H1 (cell line): ENCODE measurements around the gene MARCHF3. TPM values are rescaled to one million over a fixed set of nuclear protein-coding genes. Genes with fewer than 3 reads are reported as not detected.

Source experiments
- BACH1 ChIP-seq: IDR thresholded peaks from 2 replicates; pipeline ENCODE4 v1.6.1; 2012; ENCODE audit warnings: low read length, improper control_type of control experiment
- KDM1A ChIP-seq: fragments of 200-600, 300-600 bp; sonication (generic); IDR thresholded peaks from 2 replicates; pipeline ENCODE4 v1.7.1; 2016; ENCODE audit warnings: mild to moderate bottlenecking, low read length, borderline replicate concordance
- polyA plus RNA-seq, 7 experiments: library from polyadenylated mRNA; depleted of rRNA in 3 of 7; stranded (reverse) in 5 of 7; unstranded in 2 of 7; fragments of >200 nt in 5 of 7; fragments of 200-250 nt in 2 of 7; gene quantifications; 1 replicate in 5 of 7; 2 replicates in 1 of 7; 4 replicates in 1 of 7; pipeline versions ENCODE4 v1.2.1 to v1.2.3, GENCODE V29; 2011 to 2013; ENCODE audit warnings: missing spikeins in 2 of 7, mixed read lengths in 2 of 7
- total RNA-seq: library from RNA; stranded (reverse); fragmentation: NEBNext Ultra II Directional; extraction: Animal tissue kit (Norgen Biotek cat#: 25700); gene quantifications from 2 replicates; pipeline ENCODE4 v1.2.1, GENCODE V29; 2021
- TF ChIP-seq, protein P1 (sequence below): fragments of 300-600 bp; sonication (generic); IDR thresholded peaks from 2 replicates; pipeline ENCODE4 v1.7.1; 2012; ENCODE audit warnings: low read length, moderate library complexity, mild to moderate bottlenecking, inconsistent platforms; ENCODE audit not compliant: insufficient replicate concordance

The MARCHF3 gene
- total and polyA plus RNA-seq, 2 of the 8 experiments (the other 6 are each of a cell fraction or from before 2014, with no cell fraction given): 12.0 to 16.9 TPM

DNA sequence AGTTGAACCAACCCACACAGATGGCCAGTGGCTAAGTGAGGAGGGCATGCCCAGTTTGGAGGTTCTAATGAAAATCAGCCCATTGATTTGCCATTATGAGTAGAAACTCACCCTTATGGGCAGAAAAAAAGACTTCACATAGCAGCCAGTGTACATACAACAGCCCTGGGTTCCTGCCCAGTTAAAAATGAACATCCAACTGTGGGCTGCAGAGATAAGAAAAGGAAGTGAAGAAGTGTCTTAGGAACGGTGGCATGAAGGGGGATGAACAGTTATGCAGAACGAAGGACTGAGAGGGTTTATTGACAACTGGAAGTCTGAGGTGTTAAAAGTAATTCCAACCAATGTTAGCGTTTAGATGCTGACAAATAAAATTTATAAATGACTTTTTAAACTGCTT, 118.4 kb downstream of the MARCHF3 start (continued):
- TF ChIP-seq, protein P1, sequence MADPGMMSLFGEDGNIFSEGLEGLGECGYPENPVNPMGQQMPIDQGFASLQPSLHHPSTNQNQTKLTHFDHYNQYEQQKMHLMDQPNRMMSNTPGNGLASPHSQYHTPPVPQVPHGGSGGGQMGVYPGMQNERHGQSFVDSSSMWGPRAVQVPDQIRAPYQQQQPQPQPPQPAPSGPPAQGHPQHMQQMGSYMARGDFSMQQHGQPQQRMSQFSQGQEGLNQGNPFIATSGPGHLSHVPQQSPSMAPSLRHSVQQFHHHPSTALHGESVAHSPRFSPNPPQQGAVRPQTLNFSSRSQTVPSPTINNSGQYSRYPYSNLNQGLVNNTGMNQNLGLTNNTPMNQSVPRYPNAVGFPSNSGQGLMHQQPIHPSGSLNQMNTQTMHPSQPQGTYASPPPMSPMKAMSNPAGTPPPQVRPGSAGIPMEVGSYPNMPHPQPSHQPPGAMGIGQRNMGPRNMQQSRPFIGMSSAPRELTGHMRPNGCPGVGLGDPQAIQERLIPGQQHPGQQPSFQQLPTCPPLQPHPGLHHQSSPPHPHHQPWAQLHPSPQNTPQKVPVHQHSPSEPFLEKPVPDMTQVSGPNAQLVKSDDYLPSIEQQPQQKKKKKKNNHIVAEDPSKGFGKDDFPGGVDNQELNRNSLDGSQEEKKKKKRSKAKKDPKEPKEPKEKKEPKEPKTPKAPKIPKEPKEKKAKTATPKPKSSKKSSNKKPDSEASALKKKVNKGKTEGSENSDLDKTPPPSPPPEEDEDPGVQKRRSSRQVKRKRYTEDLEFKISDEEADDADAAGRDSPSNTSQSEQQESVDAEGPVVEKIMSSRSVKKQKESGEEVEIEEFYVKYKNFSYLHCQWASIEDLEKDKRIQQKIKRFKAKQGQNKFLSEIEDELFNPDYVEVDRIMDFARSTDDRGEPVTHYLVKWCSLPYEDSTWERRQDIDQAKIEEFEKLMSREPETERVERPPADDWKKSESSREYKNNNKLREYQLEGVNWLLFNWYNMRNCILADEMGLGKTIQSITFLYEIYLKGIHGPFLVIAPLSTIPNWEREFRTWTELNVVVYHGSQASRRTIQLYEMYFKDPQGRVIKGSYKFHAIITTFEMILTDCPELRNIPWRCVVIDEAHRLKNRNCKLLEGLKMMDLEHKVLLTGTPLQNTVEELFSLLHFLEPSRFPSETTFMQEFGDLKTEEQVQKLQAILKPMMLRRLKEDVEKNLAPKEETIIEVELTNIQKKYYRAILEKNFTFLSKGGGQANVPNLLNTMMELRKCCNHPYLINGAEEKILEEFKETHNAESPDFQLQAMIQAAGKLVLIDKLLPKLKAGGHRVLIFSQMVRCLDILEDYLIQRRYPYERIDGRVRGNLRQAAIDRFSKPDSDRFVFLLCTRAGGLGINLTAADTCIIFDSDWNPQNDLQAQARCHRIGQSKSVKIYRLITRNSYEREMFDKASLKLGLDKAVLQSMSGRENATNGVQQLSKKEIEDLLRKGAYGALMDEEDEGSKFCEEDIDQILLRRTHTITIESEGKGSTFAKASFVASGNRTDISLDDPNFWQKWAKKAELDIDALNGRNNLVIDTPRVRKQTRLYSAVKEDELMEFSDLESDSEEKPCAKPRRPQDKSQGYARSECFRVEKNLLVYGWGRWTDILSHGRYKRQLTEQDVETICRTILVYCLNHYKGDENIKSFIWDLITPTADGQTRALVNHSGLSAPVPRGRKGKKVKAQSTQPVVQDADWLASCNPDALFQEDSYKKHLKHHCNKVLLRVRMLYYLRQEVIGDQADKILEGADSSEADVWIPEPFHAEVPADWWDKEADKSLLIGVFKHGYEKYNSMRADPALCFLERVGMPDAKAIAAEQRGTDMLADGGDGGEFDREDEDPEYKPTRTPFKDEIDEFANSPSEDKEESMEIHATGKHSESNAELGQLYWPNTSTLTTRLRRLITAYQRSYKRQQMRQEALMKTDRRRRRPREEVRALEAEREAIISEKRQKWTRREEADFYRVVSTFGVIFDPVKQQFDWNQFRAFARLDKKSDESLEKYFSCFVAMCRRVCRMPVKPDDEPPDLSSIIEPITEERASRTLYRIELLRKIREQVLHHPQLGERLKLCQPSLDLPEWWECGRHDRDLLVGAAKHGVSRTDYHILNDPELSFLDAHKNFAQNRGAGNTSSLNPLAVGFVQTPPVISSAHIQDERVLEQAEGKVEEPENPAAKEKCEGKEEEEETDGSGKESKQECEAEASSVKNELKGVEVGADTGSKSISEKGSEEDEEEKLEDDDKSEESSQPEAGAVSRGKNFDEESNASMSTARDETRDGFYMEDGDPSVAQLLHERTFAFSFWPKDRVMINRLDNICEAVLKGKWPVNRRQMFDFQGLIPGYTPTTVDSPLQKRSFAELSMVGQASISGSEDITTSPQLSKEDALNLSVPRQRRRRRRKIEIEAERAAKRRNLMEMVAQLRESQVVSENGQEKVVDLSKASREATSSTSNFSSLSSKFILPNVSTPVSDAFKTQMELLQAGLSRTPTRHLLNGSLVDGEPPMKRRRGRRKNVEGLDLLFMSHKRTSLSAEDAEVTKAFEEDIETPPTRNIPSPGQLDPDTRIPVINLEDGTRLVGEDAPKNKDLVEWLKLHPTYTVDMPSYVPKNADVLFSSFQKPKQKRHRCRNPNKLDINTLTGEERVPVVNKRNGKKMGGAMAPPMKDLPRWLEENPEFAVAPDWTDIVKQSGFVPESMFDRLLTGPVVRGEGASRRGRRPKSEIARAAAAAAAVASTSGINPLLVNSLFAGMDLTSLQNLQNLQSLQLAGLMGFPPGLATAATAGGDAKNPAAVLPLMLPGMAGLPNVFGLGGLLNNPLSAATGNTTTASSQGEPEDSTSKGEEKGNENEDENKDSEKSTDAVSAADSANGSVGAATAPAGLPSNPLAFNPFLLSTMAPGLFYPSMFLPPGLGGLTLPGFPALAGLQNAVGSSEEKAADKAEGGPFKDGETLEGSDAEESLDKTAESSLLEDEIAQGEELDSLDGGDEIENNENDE: no peak
- TF ChIP-seq KDM1A (no peak), BACH1 (no peak)
